Stimulated activated naive CD8-positive, alpha-beta T cell treated with anti-CD3 and anti-CD28 coated beads, Interleukin-15, Interleukin-2, amounts not matched to agents 100 U/mL and 50 U/mL, for 24 hours (primary cell): ENCODE data around the gene MBTD1.
"Not testable (repeated sequence)": the region's sequence is repeated elsewhere in the genome, so short reads cannot be mapped to it uniquely, and the experiment has no call there.

Experiments
- ATAC-seq: fragments of 150-1000 bp; cut with Tn5 transposase; one replicate; pipeline ENCODE4 v1.10.0; 2021
- DNase-seq: peaks from one replicate; pipeline ENCODE4 v3.0.0; 2021

Gene MBTD1

GRCh38 chr17:51255673-51256072, 4.2 kb downstream of the MBTD1 start:
- DNase-seq = no peak
- no peak for ATAC-seq

DNA sequence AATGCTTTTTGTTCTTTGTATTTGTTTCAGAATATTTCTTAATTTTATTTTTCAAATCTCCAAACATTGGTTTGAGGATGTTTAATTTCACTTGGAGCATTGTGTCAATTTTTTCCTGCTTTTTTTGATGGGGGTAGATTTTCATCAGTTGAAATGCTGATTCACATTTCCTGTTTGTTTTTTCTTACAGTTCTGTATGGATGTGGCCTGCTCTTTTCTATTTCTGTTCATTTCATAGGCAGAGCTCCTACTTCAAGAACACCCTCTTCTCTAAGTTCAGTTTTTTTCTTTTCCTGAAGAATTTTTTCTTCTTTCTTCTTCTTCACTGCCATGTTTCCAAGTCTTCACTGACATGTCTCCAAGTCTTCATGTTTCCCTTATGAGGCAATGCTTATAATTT, 8.8 kb downstream of the MBTD1 start:
- DNase-seq (no peak), ATAC-seq (no peak)

DNA sequence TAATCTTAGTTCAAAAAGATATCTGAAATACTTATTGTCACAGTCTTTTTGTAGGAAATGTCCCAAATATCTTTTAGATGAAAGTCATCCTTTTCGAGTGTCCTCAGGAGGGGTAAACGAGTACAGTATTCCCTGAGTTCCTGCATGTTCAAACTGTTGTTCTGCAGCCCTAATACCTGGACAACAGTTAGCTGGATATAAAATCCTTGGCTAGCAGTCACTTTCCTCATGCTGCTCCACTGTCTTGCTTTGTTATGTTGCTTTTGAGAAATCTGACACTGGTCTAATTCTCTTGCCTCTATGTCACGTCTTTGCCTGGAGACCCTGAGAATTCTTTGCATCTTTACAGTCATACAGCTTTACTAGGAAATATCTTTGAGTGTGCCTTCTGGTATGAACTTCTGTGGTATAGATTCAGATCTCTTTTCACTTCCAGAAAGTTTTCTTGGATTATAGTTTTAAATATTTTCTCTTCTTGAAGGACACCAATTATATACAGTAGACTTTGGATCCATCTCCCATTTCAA, 9.5 kb downstream of the MBTD1 start:
- no peak for DNase-seq
- no peak for ATAC-seq

- ATAC-seq (no peak), DNase-seq (no peak)
These were observed 14.3 kb downstream of the MBTD1 start for GRCh38 chr17:51245535-51245934.

DNA sequence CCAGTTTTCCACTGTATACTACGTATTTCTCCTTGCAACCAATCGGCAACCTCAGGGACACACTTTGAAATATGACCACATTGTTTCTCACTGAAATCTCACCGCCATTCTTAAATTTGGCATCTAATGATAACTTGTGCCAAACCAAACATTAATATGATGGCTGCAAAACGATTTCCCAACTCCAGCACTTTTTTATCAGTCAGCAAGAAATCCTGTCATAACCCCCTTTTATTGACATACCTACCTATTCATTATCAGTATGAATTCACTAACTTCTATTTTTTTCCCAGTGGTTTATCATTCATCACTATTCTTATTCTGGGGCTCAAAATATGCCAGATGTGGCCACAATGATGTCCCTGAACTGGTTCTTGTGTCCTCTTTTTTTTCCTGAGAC, 15.8 kb downstream of the MBTD1 start:
- no peak for ATAC-seq
- no peak for DNase-seq

- no peak for DNase-seq
These were observed 19.6 kb downstream of the MBTD1 start for GRCh38 chr17:51240275-51240674.

DNA sequence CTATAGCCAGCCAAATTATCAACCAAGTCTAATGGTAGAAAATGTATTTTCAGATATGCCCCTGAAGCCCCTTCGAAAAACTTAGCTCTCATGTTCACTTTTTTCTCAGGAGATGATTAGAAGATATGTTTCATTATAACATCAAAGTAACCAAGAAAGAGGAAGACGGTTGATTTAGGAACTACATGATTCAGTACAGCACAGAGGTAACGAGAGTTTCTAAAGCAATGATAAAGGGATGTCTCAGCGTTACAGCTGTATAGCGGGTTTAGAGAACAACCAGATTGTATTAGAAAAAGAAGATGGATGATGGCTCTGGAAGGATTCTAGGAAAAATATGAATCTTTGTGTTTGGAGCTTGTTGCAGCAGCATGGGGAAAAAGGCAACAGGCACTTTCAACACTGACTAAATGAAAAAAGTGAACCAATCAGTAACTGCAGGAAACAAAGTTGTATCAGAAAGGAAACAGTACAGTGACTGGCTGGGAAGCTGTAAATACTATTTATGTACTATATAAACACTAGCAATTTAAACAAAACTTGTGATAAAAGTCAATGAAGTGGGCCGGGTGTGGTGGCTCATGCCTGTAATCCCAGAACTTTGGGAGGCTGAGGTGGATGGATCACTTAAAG, 21.5 kb downstream of the MBTD1 start:
- DNase-seq = no peak
- peak; percentile 68 for ATAC-seq

More at GRCh38 chr17:51240275-51240674, 19.6 kb downstream of the MBTD1 start:
- no peak for ATAC-seq

- ATAC-seq (no peak), DNase-seq (no peak)
These were observed 25.7 kb downstream of the MBTD1 start for GRCh38 chr17:51234162-51234561.

- no peak for ATAC-seq
- DNase-seq = no peak
These were observed 27.9 kb downstream of the MBTD1 start for GRCh38 chr17:51231999-51232398.

- DNase-seq = no peak
- no peak for ATAC-seq
These were observed 29.5 kb downstream of the MBTD1 start for GRCh38 chr17:51230306-51230705.

DNA sequence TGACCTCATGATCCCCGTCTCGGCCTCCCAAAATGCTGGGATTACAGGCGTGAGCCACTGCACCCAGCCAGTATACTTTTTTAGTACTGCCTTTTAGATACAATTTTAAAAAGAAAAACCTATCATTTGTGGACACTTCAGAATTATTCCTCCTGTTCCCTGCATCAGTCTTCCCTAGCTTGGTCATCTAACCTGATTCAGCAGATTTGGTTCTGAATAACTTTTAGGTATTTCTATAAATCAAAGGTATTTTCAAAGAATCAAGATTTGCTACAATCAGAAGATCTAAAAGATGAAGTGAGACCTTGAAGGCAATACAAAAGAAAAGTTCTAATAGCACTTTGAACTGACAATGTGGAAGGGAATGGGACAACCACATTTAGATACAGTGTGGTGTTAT, 30.0 kb downstream of the MBTD1 start:
- DNase-seq (no peak), ATAC-seq (no peak)

GRCh38 chr17:51228161-51228560, 31.7 kb downstream of the MBTD1 start:
- no peak for ATAC-seq
- no peak for DNase-seq

GRCh38 chr17:51225523-51225922, 34.3 kb downstream of the MBTD1 start:
- ATAC-seq, DNase-seq: not testable (repeated sequence)

- DNase-seq = no peak
- ATAC-seq = no peak
These were observed 35.2 kb downstream of the MBTD1 start for GRCh38 chr17:51224402-51225262.

DNA sequence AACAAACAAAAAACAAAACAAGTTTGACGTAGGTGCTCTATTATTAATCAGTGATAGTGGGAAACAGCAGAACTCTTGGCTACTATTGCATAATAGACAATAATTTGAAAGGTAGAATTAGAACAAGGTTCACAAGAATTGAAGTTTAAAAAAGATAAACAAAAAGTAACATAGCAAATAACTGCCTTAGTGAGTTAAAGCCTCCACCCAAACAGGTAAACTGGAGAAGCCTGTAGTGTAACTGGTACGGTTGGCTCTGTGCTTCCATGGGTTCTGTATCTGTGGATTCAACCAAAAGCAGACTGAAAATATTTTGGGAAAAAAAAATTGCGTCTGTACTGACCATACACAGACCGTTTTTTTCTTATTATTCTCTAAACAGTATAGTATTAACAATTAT, 38.5 kb downstream of the MBTD1 start:
- no peak for DNase-seq
- no peak for ATAC-seq

GRCh38 chr17:51217946-51218345, 41.9 kb downstream of the MBTD1 start:
- ATAC-seq (no peak), DNase-seq (no peak)

- DNase-seq = no peak
- no peak for ATAC-seq
These were observed 44.9 kb downstream of the MBTD1 start for GRCh38 chr17:51214920-51215319.

DNA sequence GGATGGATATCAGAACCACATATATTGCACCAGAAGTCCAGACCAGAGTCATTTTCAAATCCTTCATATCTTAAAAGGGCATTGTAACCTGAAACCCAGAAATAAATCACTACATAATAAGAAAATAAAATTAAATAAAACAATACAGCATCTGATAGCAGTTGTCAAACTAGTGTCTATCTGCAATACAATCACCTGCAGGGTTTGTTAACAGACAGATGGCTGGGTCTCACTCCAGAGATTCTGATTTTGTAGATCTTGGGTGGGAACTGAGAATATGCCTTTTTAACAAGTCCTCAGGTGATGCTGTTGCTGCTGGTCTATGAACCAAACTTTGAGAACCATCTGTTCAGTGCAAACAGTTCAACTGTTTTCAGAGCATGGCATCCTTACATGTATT, 56.0 kb downstream of the MBTD1 start:
- DNase-seq = no peak
- no peak for ATAC-seq

DNA sequence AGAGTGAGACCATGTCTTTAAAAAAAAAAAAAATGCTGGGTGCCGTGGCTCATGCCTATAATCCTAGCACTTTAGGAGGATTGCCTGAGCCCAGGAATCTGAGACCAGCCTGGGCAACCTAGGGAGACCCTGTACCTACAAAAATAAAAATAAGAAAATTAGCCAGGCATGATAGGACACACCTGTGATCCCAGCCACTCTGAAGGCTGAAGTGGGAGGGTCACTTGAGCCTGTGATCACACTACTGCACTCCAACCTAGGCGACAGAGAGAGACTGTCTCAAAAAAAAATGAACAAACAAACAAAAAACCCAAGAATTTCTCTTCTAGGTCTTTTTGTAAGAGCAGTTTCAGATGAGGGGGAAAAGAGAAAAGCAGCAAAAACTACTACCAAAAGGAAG, 59.0 kb downstream of the MBTD1 start:
- DNase-seq (no peak), ATAC-seq (no peak)

- ATAC-seq (no peak), DNase-seq (no peak)
These were observed 59.6 kb downstream of the MBTD1 start for GRCh38 chr17:51200295-51200694.

GRCh38 chr17:51197754-51198153, 62.1 kb downstream of the MBTD1 start:
- ATAC-seq = no peak
- DNase-seq = no peak

GRCh38 chr17:51191895-51192294, 68.0 kb downstream of the MBTD1 start:
- DNase-seq = no peak
- ATAC-seq = no peak

- DNase-seq (no peak), ATAC-seq (no peak)
These were observed 70.2 kb downstream of the MBTD1 start for GRCh38 chr17:51189628-51190027.

DNA sequence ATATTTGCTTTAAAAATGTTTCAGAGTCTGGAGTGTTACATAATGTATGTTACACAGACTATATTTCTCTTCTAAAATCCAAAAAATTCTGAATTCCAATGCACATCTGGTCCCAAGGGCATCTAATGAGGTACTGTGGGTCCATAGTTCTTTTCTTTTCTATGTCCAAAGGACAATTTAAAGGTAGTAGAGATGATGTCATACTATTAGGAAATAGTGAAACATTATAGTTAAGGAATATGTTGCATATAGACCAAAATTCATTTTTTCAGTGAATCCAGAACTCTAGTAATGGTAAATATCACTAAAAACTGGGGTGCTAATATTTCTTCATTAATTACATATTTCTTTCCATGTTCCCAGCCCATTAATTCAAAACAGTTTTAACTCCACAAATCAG, 70.7 kb downstream of the MBTD1 start:
- no peak for ATAC-seq
- DNase-seq = no peak
